Measurements from ENCODE around the gene CPNE5.

CPNE5 gene

DNA sequence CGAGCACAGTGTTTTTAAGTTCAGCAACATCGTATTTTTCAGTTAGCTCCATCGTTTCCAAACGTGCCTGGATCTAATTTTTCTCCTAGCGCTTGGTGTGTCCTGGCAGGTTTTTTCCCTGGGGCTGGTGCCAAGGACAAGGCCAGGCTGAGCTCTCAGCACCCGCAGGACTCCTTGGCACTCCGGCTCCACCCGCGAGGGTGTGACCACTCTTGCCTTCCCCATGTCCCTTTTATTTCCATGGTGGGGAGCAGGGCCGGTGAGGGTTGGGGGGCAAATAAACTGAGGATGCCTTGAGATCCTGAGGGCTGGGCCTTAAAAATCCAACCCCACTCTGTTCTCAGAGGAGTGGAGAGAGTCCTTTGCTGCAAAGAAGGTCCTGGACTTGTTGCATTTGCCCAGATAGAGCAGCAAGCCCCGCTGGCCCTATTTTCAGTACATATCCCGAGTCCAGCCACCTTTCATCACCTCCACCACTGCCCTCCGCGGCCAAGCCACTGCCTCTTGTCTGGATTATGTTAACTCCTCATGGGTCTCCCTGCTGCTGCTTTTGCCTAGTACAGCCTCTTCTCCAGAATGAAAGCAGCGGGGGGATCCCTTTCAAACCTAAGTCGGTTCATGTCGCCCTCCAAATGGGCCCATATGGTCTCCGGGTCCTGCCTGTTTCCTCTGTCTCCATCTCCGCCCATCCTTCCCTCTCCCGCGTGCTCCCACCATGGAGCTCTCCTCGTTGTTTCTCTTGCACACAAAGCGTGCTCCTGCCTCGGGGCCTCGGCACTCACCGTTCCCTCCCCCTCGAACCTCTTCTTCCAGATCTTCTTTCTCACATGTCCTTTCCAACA, 146.2 kb downstream of the CPNE5 start:
- H3K36me3 ChIP-seq (replicated peaks; ENCODE audit: insufficient read depth, low read length): no peaks in the 10 kb centered on the region
- no peaks in the 10 kb centered on the region for H3F3A ChIP-seq (ENCODE audit: insufficient read depth, low read length)
- no peak for TF ChIP-seq EZH2phosphoT487 (IDR thresholded peaks at IDR 0.05; ENCODE audit: low read length)
- no peak for TF ChIP-seq EZH2 (optimal IDR thresholded peaks at IDR 0.05; ENCODE audit: low read depth, low read length)
- TF ChIP-seq, protein P1, sequence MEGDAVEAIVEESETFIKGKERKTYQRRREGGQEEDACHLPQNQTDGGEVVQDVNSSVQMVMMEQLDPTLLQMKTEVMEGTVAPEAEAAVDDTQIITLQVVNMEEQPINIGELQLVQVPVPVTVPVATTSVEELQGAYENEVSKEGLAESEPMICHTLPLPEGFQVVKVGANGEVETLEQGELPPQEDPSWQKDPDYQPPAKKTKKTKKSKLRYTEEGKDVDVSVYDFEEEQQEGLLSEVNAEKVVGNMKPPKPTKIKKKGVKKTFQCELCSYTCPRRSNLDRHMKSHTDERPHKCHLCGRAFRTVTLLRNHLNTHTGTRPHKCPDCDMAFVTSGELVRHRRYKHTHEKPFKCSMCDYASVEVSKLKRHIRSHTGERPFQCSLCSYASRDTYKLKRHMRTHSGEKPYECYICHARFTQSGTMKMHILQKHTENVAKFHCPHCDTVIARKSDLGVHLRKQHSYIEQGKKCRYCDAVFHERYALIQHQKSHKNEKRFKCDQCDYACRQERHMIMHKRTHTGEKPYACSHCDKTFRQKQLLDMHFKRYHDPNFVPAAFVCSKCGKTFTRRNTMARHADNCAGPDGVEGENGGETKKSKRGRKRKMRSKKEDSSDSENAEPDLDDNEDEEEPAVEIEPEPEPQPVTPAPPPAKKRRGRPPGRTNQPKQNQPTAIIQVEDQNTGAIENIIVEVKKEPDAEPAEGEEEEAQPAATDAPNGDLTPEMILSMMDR (IDR thresholded peaks at IDR 0.05; ENCODE audit: low read length): no peak
- no peak overlapping the region for H3K4me3 ChIP-seq (ENCODE audit: low read length)
- H4K20me1 ChIP-seq (ENCODE audit: insufficient read depth, low read length): no peaks in the 10 kb centered on the region
- no peak for DNase-seq
- H3K9me3 ChIP-seq (replicated peaks; ENCODE audit: insufficient read depth, low read length): no peaks in the 10 kb centered on the region
- no peak overlapping the region for H3K4me2 ChIP-seq (ENCODE audit: low read depth, low read length)
- no peaks in the 10 kb centered on the region for H3K4me1 ChIP-seq (ENCODE audit: low read length)
- no peaks in the 10 kb centered on the region for H3K79me2 ChIP-seq (ENCODE audit: low read length)
- no peak overlapping the region for H3K27ac ChIP-seq (ENCODE audit: low read length)
- no peaks in the 10 kb centered on the region for H3K27me3 ChIP-seq (replicated peaks; ENCODE audit: insufficient read depth, low read length)
- no peaks in the 10 kb centered on the region for H3K9me2 ChIP-seq (replicated peaks; ENCODE audit: insufficient read depth, low read length)
- H2AFZ ChIP-seq (ENCODE audit: low read length): no peak overlapping the region
- no peak overlapping the region for H3K9ac ChIP-seq (ENCODE audit: low read length)

DNA sequence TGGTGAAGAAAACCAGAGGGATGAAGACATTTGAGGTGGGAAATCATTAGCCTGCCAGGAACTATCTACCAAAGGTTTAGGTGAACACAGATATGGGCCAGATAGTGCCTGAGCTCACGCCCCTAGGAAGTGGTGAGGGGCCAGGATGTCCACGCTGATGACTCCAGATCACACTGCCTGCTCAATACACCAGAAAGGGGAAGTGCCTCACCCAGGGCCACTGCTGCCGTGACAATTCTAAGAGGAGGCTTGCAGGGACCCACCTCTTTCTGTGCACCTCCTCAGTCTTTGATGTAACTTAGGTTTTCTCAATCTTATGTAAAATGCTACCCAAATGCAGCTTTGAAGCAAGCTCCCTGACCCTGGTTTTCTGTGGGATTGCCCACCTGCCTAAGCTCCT, 147.0 kb downstream of the CPNE5 start:
- no peak overlapping the region for H3K27ac ChIP-seq (ENCODE audit: low read length)
- H3K4me1 ChIP-seq (ENCODE audit: low read length): no peaks in the 10 kb centered on the region
- no peak overlapping the region for H2AFZ ChIP-seq (ENCODE audit: low read length)
- TF ChIP-seq EZH2 (optimal IDR thresholded peaks at IDR 0.05; ENCODE audit: low read depth, low read length) (no peak), EZH2phosphoT487 (IDR thresholded peaks at IDR 0.05; ENCODE audit: low read length) (no peak)
- no peaks in the 10 kb centered on the region for H3F3A ChIP-seq (ENCODE audit: insufficient read depth, low read length)
- H3K79me2 ChIP-seq (ENCODE audit: low read length): no peaks in the 10 kb centered on the region
- no peak overlapping the region for H3K9ac ChIP-seq (ENCODE audit: low read length)
- no peak overlapping the region for H3K4me3 ChIP-seq (ENCODE audit: low read length)
- no peaks in the 10 kb centered on the region for H3K27me3 ChIP-seq (replicated peaks; ENCODE audit: insufficient read depth, low read length)
- no peaks in the 10 kb centered on the region for H4K20me1 ChIP-seq (ENCODE audit: insufficient read depth, low read length)
- H3K9me2 ChIP-seq (replicated peaks; ENCODE audit: insufficient read depth, low read length): no peaks in the 10 kb centered on the region
- H3K4me2 ChIP-seq (ENCODE audit: low read depth, low read length): no peak overlapping the region
- no peak for DNase-seq
- H3K36me3 ChIP-seq (replicated peaks; ENCODE audit: insufficient read depth, low read length): no peaks in the 10 kb centered on the region
- no peaks in the 10 kb centered on the region for H3K9me3 ChIP-seq (replicated peaks; ENCODE audit: insufficient read depth, low read length)

DNA sequence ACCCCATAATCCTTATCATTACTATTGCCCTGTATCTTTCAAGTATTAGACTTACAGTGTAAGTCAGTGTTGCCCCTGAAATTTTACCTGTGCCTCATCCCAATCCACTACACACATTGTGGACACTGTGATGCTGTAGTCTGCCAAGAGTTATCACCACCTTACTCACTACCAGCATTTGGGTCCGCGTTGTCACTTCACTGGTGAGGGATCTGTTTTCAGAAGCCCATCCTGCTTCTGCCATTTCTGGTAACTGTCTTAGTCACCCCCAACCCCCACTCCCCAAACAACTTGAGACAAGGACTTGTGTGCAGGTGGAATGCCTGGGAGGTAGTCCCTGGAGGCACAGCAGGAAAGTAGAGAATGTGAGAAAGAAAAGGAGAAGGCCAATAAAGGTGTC, 147.6 kb downstream of the CPNE5 start:
- Histone ChIP-seq H3F3A (ENCODE audit: insufficient read depth, low read length) (no peaks in the 10 kb centered on the region), H3K4me2 (ENCODE audit: low read depth, low read length) (no peak overlapping the region), H3K9me2 (replicated peaks; ENCODE audit: insufficient read depth, low read length) (no peaks in the 10 kb centered on the region), H4K20me1 (ENCODE audit: insufficient read depth, low read length) (no peaks in the 10 kb centered on the region), H3K36me3 (replicated peaks; ENCODE audit: insufficient read depth, low read length) (no peaks in the 10 kb centered on the region), H3K4me3 (ENCODE audit: low read length) (no peak overlapping the region), H3K9me3 (replicated peaks; ENCODE audit: insufficient read depth, low read length) (no peaks in the 10 kb centered on the region), H3K4me1 (ENCODE audit: low read length) (no peaks in the 10 kb centered on the region), H3K27ac (ENCODE audit: low read length) (no peak overlapping the region), H2AFZ (ENCODE audit: low read length) (no peak overlapping the region), H3K79me2 (ENCODE audit: low read length) (no peaks in the 10 kb centered on the region), H3K27me3 (replicated peaks; ENCODE audit: insufficient read depth, low read length) (no peaks in the 10 kb centered on the region), H3K9ac (ENCODE audit: low read length) (no peak overlapping the region)
- DNase-seq: no peak
- TF ChIP-seq, protein P1 (IDR thresholded peaks at IDR 0.05; ENCODE audit: low read length): no peak
- no peak for TF ChIP-seq EZH2 (optimal IDR thresholded peaks at IDR 0.05; ENCODE audit: low read depth, low read length)
- TF ChIP-seq EZH2phosphoT487 (IDR thresholded peaks at IDR 0.05; ENCODE audit: low read length): no peak

DNA sequence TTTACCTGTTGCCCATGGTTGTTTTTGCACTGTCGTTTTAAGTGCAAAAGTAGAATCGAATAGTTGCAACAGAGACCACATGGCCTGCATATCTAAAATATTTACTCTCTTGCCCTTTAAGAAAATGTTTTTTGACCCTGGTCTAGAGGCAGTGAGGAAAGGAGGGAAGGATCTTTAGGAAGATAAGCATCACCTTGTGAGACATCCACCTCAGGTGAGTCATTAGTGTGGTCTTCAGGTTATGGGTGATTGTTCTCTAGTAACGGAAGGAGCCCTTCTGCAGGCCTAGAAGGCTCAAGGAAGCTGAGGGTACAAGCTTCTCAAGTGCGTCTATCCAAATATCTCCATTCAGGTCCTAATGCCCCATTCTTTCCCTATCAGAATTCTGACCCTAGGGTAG, 148.2 kb downstream of the CPNE5 start:
- H3K9ac ChIP-seq (ENCODE audit: low read length): no peak overlapping the region
- H3K27me3 ChIP-seq (replicated peaks; ENCODE audit: insufficient read depth, low read length): no peaks in the 10 kb centered on the region
- TF ChIP-seq EZH2phosphoT487 (IDR thresholded peaks at IDR 0.05; ENCODE audit: low read length) (no peak), EZH2 (optimal IDR thresholded peaks at IDR 0.05; ENCODE audit: low read depth, low read length) (no peak)
- TF ChIP-seq, protein P1 (IDR thresholded peaks at IDR 0.05; ENCODE audit: low read length): no peak
- no peaks in the 10 kb centered on the region for H3K4me1 ChIP-seq (ENCODE audit: low read length)
- H3K4me3 ChIP-seq (ENCODE audit: low read length): no peak overlapping the region
- no peaks in the 10 kb centered on the region for H3F3A ChIP-seq (ENCODE audit: insufficient read depth, low read length)
- no peaks in the 10 kb centered on the region for H3K36me3 ChIP-seq (replicated peaks; ENCODE audit: insufficient read depth, low read length)
- no peak overlapping the region for H2AFZ ChIP-seq (ENCODE audit: low read length)
- no peaks in the 10 kb centered on the region for H3K9me2 ChIP-seq (replicated peaks; ENCODE audit: insufficient read depth, low read length)
- no peak overlapping the region for H3K27ac ChIP-seq (ENCODE audit: low read length)
- no peaks in the 10 kb centered on the region for H3K9me3 ChIP-seq (replicated peaks; ENCODE audit: insufficient read depth, low read length)
- H3K79me2 ChIP-seq (ENCODE audit: low read length): no peaks in the 10 kb centered on the region
- H3K4me2 ChIP-seq (ENCODE audit: low read depth, low read length): no peak overlapping the region
- no peak for DNase-seq
- no peaks in the 10 kb centered on the region for H4K20me1 ChIP-seq (ENCODE audit: insufficient read depth, low read length)

Data from MM.1S (cell line).